Kidney epithelial cell (primary cell): Measurements from ENCODE around the gene MBNL1. TPM values are rescaled to one million over a fixed set of nuclear protein-coding genes. Genes with fewer than 3 reads are reported as not detected.
A peak's percentile ranks its signal among the peaks of the same experiment; 100 is the strongest.

Experiments
- DNase-seq: peaks from one replicate; pipeline ENCODE4 v3.0.0-alpha.2; 2010; ENCODE audit warnings: low read depth
- H3K27me3 ChIP-seq: 2 replicates; pipeline ENCODE4 v1.6.0; 2011; ENCODE audit warnings: low read length; ENCODE audit not compliant: control insufficient read depth, insufficient read depth
- H3K36me3 ChIP-seq: 2 replicates; pipeline ENCODE4 v1.5.1; 2011; ENCODE audit warnings: low read length; ENCODE audit not compliant: control insufficient read depth, insufficient read depth
- H3K4me3 ChIP-seq: 2 replicates; pipeline ENCODE4 v1.5.1; 2011; ENCODE audit warnings: low read depth, mild to moderate bottlenecking, control low read depth, low read length
- CTCF ChIP-seq: IDR thresholded peaks from 2 replicates; pipeline ENCODE4 v1.5.1; 2011; ENCODE audit warnings: mild to moderate bottlenecking, moderate library complexity, low read length, control low read depth, inconsistent platforms; ENCODE audit not compliant: insufficient read depth, poor library complexity, severe bottlenecking
- total RNA-seq: library from RNA; depleted of rRNA; stranded (reverse); fragments of >200 nt; gene quantifications from 2 replicates; pipeline ENCODE4 v1.2.3, GENCODE V29; 2015

The MBNL1 gene
- total RNA-seq, 1 donor from 2014 or later, result 47.5 TPM

- H3K36me3 ChIP-seq, result peaks cover 1% of the 10 kb centered on the region
- H3K4me3 ChIP-seq, result no peak overlapping the region
- DNase-seq, result no peak
- H3K27me3 ChIP-seq, result no peaks in the 10 kb centered on the region
- TF ChIP-seq CTCF, result no peak
Measured at GRCh38 chr3:152446495-152446894, 177.8 kb downstream of the MBNL1 start.

- peaks cover 1% of the 10 kb centered on the region for H3K36me3 ChIP-seq
- no peak for DNase-seq
- no peak for TF ChIP-seq CTCF
- H3K27me3 ChIP-seq, result no peaks in the 10 kb centered on the region
- H3K4me3 ChIP-seq, result no peak overlapping the region
Measured at GRCh38 chr3:152447511-152447910, 178.8 kb downstream of the MBNL1 start.

GRCh38 chr3:152448091-152448490 is 179.4 kb downstream of the MBNL1 start:
- TF ChIP-seq CTCF, result no peak
- DNase-seq, result no peak

GRCh38 chr3:152452318-152452717 is 183.6 kb downstream of the MBNL1 start:
- Histone ChIP-seq H3K27me3 (no peaks in the 10 kb centered on the region), H3K4me3 (no peak overlapping the region), H3K36me3 (peaks cover 2% of the 10 kb centered on the region)
- no peak for TF ChIP-seq CTCF
- DNase-seq, result peak; percentile 50

More at GRCh38 chr3:152448091-152448490, 179.4 kb downstream of the MBNL1 start:
- no peak overlapping the region for H3K4me3 ChIP-seq
- peaks cover 1% of the 10 kb centered on the region for H3K36me3 ChIP-seq
- no peaks in the 10 kb centered on the region for H3K27me3 ChIP-seq

- Histone ChIP-seq H3K36me3 (peaks cover 2% of the 10 kb centered on the region), H3K4me3 (no peak overlapping the region), H3K27me3 (no peaks in the 10 kb centered on the region)
- DNase-seq, result no peak
- no peak for TF ChIP-seq CTCF
Measured at GRCh38 chr3:152454076-152454875, 185.5 kb downstream of the MBNL1 start.

- peaks cover 1% of the 10 kb centered on the region for H3K36me3 ChIP-seq
- no peak for DNase-seq
- TF ChIP-seq CTCF, result no peak
- H3K27me3 ChIP-seq, result no peaks in the 10 kb centered on the region
- H3K4me3 ChIP-seq, result no peak overlapping the region
Measured at GRCh38 chr3:152455989-152456388, 187.3 kb downstream of the MBNL1 start.
